MM.1S (cell line): ENCODE measurements around the gene USP37.

ENCODE experiments used
- DNase-seq: peaks from one replicate; pipeline ENCODE4 v3.0.0-alpha.2; 2015
- H2AFZ ChIP-seq: fragments of 300-600 bp; sonication (generic); 2 replicates; pipeline ENCODE4 v1.6.0; 2016; ENCODE audit warnings: antibody characterized with exemption, low read length
- H3F3A ChIP-seq: fragments of 300-600 bp; sonication (generic); 2 replicates; pipeline ENCODE4 v1.6.1; 2016; ENCODE audit warnings: mild to moderate bottlenecking, antibody characterized with exemption, low read length, moderate library complexity, mixed read lengths; ENCODE audit not compliant: insufficient read depth
- H3K27ac ChIP-seq: fragments of 300-600 bp; sonication (generic); 2 replicates; pipeline ENCODE4 v1.5.1; 2016; ENCODE audit warnings: mild to moderate bottlenecking, low read length
- H3K27me3 ChIP-seq: fragments of 300-600 bp; sonication (generic); replicated peaks from 2 replicates; pipeline ENCODE4 v1.6.0; 2016; ENCODE audit warnings: low read length; ENCODE audit not compliant: insufficient read depth
- H3K36me3 ChIP-seq: fragments of 300-600 bp; sonication (generic); replicated peaks from 2 replicates; pipeline ENCODE4 v1.6.1; 2016; ENCODE audit warnings: mild to moderate bottlenecking, low read length, mixed read lengths; ENCODE audit not compliant: insufficient read depth
- H3K4me1 ChIP-seq: fragments of 300-600 bp; sonication (generic); 2 replicates; pipeline ENCODE4 v1.6.1; 2016; ENCODE audit warnings: low read length, mixed read lengths
- H3K4me2 ChIP-seq: fragments of 300-600 bp; sonication (generic); 2 replicates; pipeline ENCODE4 v1.6.0; 2016; ENCODE audit warnings: low read depth, low read length
- H3K4me3 ChIP-seq: fragments of 300-600 bp; sonication (generic); 2 replicates; pipeline ENCODE4 v1.5.1; 2016; ENCODE audit warnings: low read length, mixed read lengths
- H3K79me2 ChIP-seq: fragments of 300-600 bp; sonication (generic); 2 replicates; pipeline ENCODE4 v1.6.1; 2016; ENCODE audit warnings: mixed run types, low read length, mixed read lengths
- H3K9ac ChIP-seq: fragments of 300-600 bp; sonication (generic); 2 replicates; pipeline ENCODE4 v1.6.1; 2016; ENCODE audit warnings: low read length, mixed read lengths
- H3K9me2 ChIP-seq: fragments of 300-600 bp; sonication (generic); replicated peaks from 2 replicates; pipeline ENCODE4 v1.6.1; 2016; ENCODE audit warnings: mild to moderate bottlenecking, low read length, mixed read lengths; ENCODE audit not compliant: insufficient read depth
- H3K9me3 ChIP-seq: fragments of 300-600 bp; sonication (generic); replicated peaks from 2 replicates; pipeline ENCODE4 v1.6.1; 2016; ENCODE audit warnings: mild to moderate bottlenecking, low read length, mixed read lengths; ENCODE audit not compliant: insufficient read depth
- H4K20me1 ChIP-seq: fragments of 300-600 bp; sonication (generic); 2 replicates; pipeline ENCODE4 v1.6.1; 2016; ENCODE audit warnings: mild to moderate bottlenecking, low read length, moderate library complexity, mixed read lengths; ENCODE audit not compliant: insufficient read depth
- CTCF ChIP-seq: fragments of 300-600 bp; sonication (generic); IDR thresholded peaks from 2 replicates; pipeline ENCODE4 v1.5.1; 2016; ENCODE audit warnings: antibody characterized with exemption, low read length, mixed read lengths
- EZH2 ChIP-seq: fragments of 300-600 bp; sonication (generic); optimal IDR thresholded peaks from 2 replicates; pipeline ENCODE3; 2017; ENCODE audit warnings: low read depth, mild to moderate bottlenecking, antibody characterized with exemption, low read length, mixed read lengths
- EZH2phosphoT487 ChIP-seq: fragments of 300-600 bp; sonication (generic); IDR thresholded peaks from 2 replicates; pipeline ENCODE4 v1.6.1; 2018; ENCODE audit warnings: antibody characterized with exemption, low read length

Gene USP37

GRCh38 chr2:218432676-218433365 lies 135.3 kb downstream of the USP37 start:
- Histone ChIP-seq H3K4me2 (no peak overlapping the region), H4K20me1 (no peaks in the 10 kb centered on the region), H2AFZ (no peak overlapping the region), H3K27ac (no peak overlapping the region), H3F3A (no peaks in the 10 kb centered on the region), H3K9ac (no peak overlapping the region), H3K9me3 (no peaks in the 10 kb centered on the region), H3K36me3 (no peaks in the 10 kb centered on the region), H3K4me1 (no peaks in the 10 kb centered on the region), H3K9me2 (no peaks in the 10 kb centered on the region), H3K79me2 (no peaks in the 10 kb centered on the region), H3K27me3 (no peaks in the 10 kb centered on the region), H3K4me3 (no peak overlapping the region)
- TF ChIP-seq EZH2phosphoT487 = no peak
- TF ChIP-seq CTCF = no peak
- TF ChIP-seq EZH2 = no peak
- DNase-seq = no peak

GRCh38 chr2:218431878-218432277 lies 136.3 kb downstream of the USP37 start:
- Histone ChIP-seq H3K9me3 (no peaks in the 10 kb centered on the region), H3K79me2 (no peaks in the 10 kb centered on the region), H2AFZ (no peak overlapping the region), H3K27ac (no peak overlapping the region), H3K4me2 (no peak overlapping the region), H3K9me2 (no peaks in the 10 kb centered on the region), H3K9ac (no peak overlapping the region), H4K20me1 (no peaks in the 10 kb centered on the region), H3K27me3 (no peaks in the 10 kb centered on the region), H3F3A (no peaks in the 10 kb centered on the region), H3K4me1 (no peaks in the 10 kb centered on the region), H3K4me3 (no peak overlapping the region), H3K36me3 (no peaks in the 10 kb centered on the region)
- TF ChIP-seq CTCF (no peak), EZH2 (no peak), EZH2phosphoT487 (no peak)
- DNase-seq = no peak

- H3K4me3 ChIP-seq = no peak overlapping the region
- no peaks in the 10 kb centered on the region for H3K27me3 ChIP-seq
- H3K4me1 ChIP-seq = no peaks in the 10 kb centered on the region
- no peaks in the 10 kb centered on the region for H3F3A ChIP-seq
- H3K9me2 ChIP-seq = no peaks in the 10 kb centered on the region
- no peak for DNase-seq
- H3K27ac ChIP-seq = no peak overlapping the region
- no peaks in the 10 kb centered on the region for H3K79me2 ChIP-seq
- no peaks in the 10 kb centered on the region for H4K20me1 ChIP-seq
- H3K9me3 ChIP-seq = no peaks in the 10 kb centered on the region
- H3K4me2 ChIP-seq = no peak overlapping the region
- no peak overlapping the region for H2AFZ ChIP-seq
- no peak overlapping the region for H3K9ac ChIP-seq
- TF ChIP-seq EZH2phosphoT487 (no peak), CTCF (no peak), EZH2 (no peak)
- H3K36me3 ChIP-seq = no peaks in the 10 kb centered on the region
Observed at GRCh38 chr2:218430721-218431120, 137.4 kb downstream of the USP37 start.
